ENCODE data around the gene AMBRA1.
"Not testable (repeated sequence)": the region's sequence is repeated elsewhere in the genome, so short reads cannot be mapped to it uniquely, and the experiment has no call there.

AMBRA1 gene

GRCh38 chr11:46611526-46612304 lies 17.9 kb upstream of the AMBRA1 start:
- DNase-seq = no peak

GRCh38 chr11:46609386-46609785 lies 15.6 kb upstream of the AMBRA1 start:
- no peak for DNase-seq

- no peak for DNase-seq
Observed at GRCh38 chr11:46607516-46607915, 13.7 kb upstream of the AMBRA1 start.

GRCh38 chr11:46604796-46605195 lies 11.0 kb upstream of the AMBRA1 start:
- no peak for DNase-seq

- no peak for DNase-seq
Observed at GRCh38 chr11:46603704-46604308, 10.0 kb upstream of the AMBRA1 start.

GRCh38 chr11:46601129-46601528 lies 7.3 kb upstream of the AMBRA1 start:
- DNase-seq = no peak

DNA sequence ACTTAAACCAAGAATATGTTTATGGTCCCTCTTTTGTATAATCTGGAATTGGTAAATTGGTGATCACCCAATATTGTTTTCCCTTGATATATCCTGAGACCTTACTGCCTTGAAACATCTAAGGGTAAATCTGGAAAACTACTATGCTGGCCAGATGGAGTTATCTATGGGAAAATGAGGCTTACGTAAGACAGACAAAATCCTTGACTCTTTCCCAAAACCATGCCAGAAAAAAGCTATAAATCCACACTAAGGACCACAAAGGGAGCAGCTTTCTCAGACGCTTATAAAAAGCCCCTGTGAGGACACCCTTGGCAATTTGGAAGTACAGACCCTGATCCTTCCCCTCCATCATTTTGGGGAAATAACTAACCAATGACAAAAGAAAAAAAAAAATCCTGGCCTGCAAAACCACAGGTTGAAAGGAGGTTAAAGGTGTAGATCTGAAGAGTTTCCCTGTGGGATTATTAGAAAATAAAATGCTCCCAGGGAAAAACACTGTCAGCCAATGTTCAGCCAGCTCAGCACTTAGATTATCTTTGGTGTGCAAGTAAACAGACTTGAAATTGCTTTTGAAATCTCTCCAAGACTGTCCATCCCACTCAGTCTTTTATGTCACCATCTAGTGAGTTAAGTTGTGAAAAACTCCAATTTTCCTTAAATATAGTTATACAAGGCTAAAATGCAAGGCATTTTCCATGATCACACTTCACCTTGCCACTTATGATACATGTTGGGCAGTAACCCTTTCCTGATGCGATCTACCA lies 6.6 kb upstream of the AMBRA1 start:
- DNase-seq = no peak

DNA sequence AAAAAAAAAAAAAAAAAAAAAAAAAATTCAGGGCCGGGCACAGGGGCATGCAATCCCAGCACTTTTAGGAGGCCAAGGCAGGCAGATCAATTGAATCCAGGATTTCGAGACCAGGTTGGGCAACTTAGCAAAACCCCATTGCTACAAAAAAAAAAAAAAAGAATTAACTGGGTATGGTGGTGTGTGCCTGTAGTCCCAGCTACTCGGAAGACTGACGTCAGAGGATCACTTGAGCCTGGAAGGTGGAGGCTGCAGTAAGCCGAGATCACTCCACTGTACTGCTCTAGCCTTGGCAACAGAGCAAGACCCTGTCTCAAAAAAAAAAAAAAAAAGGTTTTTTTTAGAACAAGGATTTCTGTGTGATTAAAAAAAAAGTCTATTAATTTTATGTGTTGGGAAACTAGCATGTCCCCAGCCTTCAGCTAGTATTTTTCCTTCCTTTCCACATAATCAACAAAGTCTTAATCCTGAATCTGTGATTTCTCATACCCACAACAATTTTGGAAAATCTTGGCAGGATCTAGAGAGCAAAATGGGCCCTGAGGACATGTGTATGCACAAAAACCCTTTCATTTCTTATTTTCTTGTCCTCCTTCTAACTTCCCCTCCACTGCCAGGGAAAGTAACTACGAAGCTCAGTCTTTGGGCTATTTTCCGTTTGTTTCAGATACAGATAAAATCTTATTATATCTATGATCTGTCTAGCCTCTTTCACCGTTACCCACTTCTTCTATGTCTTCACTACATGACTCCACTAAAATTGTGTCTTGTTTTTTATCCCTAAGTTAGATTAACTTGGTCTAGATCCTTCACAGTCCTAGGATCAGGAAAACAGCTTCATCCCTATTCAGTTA lies 5.7 kb upstream of the AMBRA1 start:
- no peak for DNase-seq

DNA sequence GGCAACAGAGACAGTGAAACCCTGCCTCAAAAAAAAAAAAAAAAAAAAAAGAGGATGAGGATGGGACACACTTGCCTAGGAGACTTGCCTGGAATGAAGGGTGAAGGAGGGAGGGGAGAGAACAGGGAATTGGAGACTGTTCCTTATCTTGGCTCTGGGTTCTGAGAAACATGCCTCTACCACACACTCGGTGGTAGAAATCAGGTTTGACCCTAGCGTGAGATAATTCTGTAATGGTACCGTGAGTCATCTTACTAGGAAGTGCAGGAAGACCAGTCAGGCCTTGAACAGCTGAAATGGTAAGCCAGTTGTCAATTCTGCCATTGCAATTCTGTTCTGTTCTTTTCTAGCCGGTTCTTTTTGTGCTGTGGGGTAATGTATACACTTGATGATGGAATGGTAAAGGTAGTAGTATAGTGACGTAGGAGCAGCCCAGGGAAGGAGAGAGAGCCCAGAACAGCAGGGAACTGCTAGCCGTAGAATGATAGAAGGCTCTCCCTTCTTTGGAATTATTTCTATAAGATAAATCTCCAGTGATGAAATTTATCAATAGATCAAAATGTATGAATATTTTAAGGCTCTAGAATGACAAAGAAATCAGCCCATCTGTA lies 3.9 kb upstream of the AMBRA1 start:
- DNase-seq = peak; percentile 83

GRCh38 chr11:46597155-46597554 lies 3.3 kb upstream of the AMBRA1 start:
- no peak for DNase-seq

DNA sequence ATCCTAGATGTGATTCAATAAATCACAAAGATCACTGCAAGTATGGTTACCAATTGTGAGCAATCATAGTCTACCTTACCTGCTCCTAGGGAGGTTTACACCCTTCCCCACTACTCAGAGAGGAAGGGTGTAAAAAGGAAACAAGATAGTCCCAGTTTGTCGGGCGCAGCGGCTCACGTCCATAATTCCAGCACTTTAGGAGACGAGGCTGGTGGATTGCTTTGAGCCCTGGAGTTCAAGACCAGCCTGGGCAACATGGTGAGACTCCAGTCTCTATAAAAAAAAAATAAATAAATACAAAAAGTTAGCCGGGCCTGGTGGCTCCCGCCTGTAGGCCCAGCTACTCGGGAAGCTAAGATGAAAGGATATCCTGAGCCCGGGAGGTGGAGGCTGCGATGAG lies 962 bp upstream of the AMBRA1 start:
- DNase-seq = no peak

- DNase-seq = no peak
Observed at GRCh38 chr11:46594374-46594700, 514 bp upstream of the AMBRA1 start.

DNA sequence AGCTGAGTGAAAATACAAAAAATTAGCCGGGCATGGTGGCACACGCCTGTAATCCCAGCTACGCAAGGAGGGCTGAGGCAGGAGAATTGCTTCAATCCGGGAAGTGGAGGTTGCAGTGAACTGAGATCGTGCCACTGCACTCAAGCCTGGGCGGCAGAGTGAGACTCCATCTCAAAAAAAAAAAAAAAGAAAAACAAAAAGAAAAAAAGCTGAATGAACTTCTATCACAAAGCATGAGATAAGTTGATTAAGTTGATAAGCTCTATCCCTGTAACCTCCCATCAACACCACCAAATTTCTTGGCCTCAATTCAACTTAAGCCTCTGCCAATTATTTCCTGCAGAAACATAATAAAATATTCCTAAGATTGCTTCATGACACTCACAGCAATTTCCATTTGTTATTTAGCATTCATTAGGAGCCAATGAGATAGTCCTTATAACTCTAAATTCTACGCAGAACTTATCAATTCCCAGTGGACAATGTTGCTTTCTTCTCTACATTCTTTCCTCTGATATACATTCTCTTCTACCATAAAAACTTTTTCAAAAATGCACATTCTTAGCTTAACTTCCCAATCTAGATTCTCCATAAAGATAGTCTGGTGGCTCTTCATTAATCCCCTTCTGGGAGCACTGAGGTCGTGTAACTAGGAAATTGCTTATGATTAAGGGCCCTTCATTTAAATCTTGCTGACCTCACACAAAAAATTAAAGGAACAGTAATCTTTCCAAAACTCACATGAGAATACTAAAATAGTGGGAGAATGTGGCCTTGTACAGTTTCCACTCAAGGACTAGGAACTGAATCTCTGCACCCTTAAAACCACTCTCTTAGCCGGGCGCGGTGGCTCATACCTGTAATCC lies 2.9 kb downstream of the AMBRA1 start:
- DNase-seq = no peak

DNA sequence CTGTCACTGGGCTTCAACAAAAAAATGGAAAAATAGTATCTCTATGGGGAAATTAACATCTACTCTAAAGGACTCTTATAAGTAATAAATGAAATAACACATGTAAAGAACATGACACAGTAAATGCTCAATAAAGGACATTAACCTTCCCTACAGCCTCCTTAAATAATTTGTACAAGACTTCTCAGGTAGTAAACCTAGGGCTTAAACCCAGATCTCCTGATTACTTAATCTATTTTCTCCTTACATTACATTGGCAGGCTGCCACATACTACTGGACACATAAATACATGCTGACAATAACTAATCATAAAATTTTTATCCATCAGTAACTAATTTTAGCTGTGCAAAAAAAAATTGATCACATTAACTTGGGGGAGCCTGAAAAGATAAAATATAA lies 4.9 kb downstream of the AMBRA1 start:
- DNase-seq = no peak

- DNase-seq = no peak
Observed at GRCh38 chr11:46588131-46588530, 5.7 kb downstream of the AMBRA1 start.

- DNase-seq = not testable (repeated sequence)
Observed at GRCh38 chr11:46583513-46583912, 10.3 kb downstream of the AMBRA1 start.

DNA sequence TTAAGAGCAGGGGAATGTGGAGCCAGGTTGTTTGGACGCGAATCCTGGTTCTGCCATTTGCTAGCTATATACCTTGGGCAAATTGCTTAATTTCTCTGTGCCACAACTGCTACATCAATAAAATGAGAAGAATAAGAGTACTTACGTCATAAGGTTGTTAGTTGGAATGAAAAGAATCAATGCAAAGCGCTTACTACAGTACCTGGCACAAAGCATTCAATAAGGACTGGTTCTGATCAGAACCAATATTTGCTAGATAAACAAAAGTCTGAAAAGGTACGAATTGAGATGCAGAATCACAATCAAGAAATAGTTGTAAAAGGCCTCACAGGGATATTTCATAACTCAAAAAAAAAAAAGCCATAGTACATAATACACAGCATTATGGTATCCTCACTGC lies 11.2 kb downstream of the AMBRA1 start:
- no peak for DNase-seq

- no peak for DNase-seq
Observed at GRCh38 chr11:46577058-46577457, 16.8 kb downstream of the AMBRA1 start.

DNA sequence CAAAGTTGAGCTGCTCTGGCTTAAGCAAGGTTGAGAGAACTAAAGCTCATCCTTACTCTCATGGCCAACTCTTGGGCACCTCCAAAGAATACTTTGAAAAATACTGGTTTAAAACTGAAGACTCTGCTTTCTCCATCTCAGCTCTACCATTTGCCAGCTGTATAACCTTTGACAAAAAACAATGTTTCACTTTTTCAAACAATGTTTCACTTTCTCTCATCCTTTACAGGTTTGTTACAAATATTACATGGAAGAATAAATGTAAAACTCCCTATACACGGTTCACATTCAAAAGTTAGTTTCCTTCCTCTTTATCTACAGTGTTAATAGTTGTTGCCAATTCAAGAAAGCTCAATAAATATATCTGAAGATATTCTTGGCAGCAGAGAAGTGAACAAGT lies 19.2 kb downstream of the AMBRA1 start:
- DNase-seq = no peak

DNA sequence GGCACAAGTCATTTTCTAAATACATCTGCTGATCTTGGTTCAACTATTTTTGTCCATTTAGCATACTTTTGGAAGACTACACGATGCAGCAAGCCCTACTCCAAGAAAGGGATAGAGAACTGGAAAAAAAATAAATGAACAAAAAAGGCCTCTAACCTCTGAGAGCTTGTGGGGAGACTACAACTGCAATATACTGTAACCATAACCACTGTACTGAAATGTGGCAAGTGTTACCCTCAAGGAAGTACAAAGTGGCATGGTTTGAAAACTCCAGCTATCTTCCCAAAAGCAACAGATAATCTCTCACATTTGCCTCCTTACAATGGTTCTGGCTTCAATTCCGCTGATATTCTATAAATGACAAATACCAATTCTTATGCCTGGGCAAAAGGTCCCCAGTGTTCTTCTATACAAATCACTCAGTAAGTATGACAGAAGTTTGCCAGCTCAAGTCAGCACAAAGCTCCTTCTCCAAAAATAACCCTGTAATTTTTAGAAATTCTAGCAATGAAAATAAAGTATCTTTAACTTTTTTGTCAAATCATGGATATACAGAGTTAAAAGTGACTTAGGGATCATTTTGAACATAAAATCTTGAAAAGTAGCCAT lies 22.9 kb downstream of the AMBRA1 start:
- no peak for DNase-seq

DNA sequence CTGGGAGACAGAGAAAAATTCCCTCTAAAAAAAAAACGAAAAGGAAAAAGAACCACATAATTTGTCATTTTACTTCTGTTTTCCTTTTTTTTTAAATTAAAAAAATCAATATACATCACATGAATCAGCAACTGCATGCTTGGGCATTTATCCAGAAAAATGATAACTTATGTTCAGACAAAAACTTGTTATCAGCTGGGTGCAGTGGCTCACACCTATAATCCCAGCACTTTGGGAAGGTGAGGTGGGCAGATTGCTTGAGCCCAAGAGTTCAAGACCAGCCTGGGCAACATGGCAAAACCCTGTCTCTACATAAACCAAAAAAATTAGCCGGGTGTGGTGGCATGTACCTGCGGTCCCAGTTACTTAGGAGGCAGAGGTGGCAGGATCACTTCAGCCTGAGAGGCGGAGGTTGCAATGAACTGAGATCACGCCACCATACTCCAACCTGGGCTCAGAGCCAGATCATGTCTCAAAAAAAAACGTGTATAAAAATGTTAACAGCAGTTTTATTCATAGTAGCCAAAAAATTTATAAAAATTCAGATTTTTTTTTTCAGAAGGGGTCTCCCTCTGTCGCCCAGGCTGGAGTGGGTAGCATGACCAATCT lies 28.5 kb downstream of the AMBRA1 start:
- no peak for DNase-seq
